Type B pancreatic cell (in vitro differentiated cells): ENCODE results near the gene CEBPG. TPM values are rescaled to one million over a fixed set of nuclear protein-coding genes. Genes with fewer than 3 reads are reported as not detected.
A peak's percentile ranks its signal among the peaks of the same experiment; 100 is the strongest.

ENCODE experiments used
- DNase-seq: peaks from one replicate; pipeline ENCODE4 v3.0.0; 2021; ENCODE audit warnings: mixed read lengths; ENCODE audit not compliant: unreplicated experiment; ENCODE audit errors: extremely low spot score
- H3K27ac Mint-ChIP-seq: 2 replicates; pipeline ENCODE4 v1.8.0; 2021; ENCODE audit warnings: mild to moderate bottlenecking, mixed read lengths
- H3K27me3 Mint-ChIP-seq: 2 replicates; pipeline ENCODE4 v1.8.0; 2021; ENCODE audit warnings: mixed read lengths
- H3K36me3 Mint-ChIP-seq: 2 replicates; pipeline ENCODE4 v1.8.0; 2021; ENCODE audit warnings: mixed read lengths
- H3K4me1 Mint-ChIP-seq: one replicate; pipeline ENCODE4 v1.8.0; 2021; ENCODE audit warnings: mixed read lengths; ENCODE audit not compliant: unreplicated experiment
- H3K4me3 Mint-ChIP-seq: 2 replicates; pipeline ENCODE4 v1.8.0; 2021; ENCODE audit warnings: mild to moderate bottlenecking, mixed read lengths
- H3K9me3 Mint-ChIP-seq: 2 replicates; pipeline ENCODE4 v1.8.0; 2021; ENCODE audit warnings: mixed read lengths
- CTCF ChIP-seq: fragments of 200-600 bp; sonication (generic); conservative IDR thresholded peaks from 2 replicates; pipeline ENCODE4 v1.5.0; 2021; ENCODE audit warnings: antibody characterized with exemption, mild to moderate bottlenecking
- total RNA-seq: library from RNA; stranded (reverse); gene quantifications from 2 replicates; pipeline ENCODE4 v1.2.1, GENCODE V29; 2021; ENCODE audit warnings: low replicate concordance

CEBPG gene
- total RNA-seq, 1 donor from 2014 or later, result 30.1 TPM

GRCh38 chr19:33376423-33376822, 2.9 kb downstream of the CEBPG start:
- no peak for TF ChIP-seq CTCF
- no peak overlapping the region for H3K4me3 Mint-ChIP-seq
- H3K27me3 Mint-ChIP-seq, result no peaks in the 10 kb centered on the region
- peaks cover 48% of the 10 kb centered on the region for H3K4me1 Mint-ChIP-seq
- peak overlapping the region; percentile 84 for H3K27ac Mint-ChIP-seq
- peaks cover 26% of the 10 kb centered on the region for H3K36me3 Mint-ChIP-seq
- no peak for DNase-seq
- no peaks in the 10 kb centered on the region for H3K9me3 Mint-ChIP-seq

GRCh38 chr19:33376941-33377557, 3.5 kb downstream of the CEBPG start:
- Mint-ChIP-seq H3K27ac (peak overlapping the region; percentile 84), H3K36me3 (peaks cover 29% of the 10 kb centered on the region), H3K9me3 (no peaks in the 10 kb centered on the region), H3K27me3 (no peaks in the 10 kb centered on the region), H3K4me3 (peak overlapping the region; percentile 38), H3K4me1 (peaks cover 53% of the 10 kb centered on the region)
- TF ChIP-seq CTCF, result no peak
- DNase-seq, result no peak

GRCh38 chr19:33377586-33378475, 4.3 kb downstream of the CEBPG start:
- Mint-ChIP-seq H3K27me3 (no peaks in the 10 kb centered on the region), H3K36me3 (peaks cover 31% of the 10 kb centered on the region), H3K27ac (peak overlapping the region; percentile 21), H3K4me1 (peaks cover 56% of the 10 kb centered on the region), H3K4me3 (no peak overlapping the region), H3K9me3 (no peaks in the 10 kb centered on the region)
- DNase-seq, result no peak
- TF ChIP-seq CTCF, result no peak

DNA sequence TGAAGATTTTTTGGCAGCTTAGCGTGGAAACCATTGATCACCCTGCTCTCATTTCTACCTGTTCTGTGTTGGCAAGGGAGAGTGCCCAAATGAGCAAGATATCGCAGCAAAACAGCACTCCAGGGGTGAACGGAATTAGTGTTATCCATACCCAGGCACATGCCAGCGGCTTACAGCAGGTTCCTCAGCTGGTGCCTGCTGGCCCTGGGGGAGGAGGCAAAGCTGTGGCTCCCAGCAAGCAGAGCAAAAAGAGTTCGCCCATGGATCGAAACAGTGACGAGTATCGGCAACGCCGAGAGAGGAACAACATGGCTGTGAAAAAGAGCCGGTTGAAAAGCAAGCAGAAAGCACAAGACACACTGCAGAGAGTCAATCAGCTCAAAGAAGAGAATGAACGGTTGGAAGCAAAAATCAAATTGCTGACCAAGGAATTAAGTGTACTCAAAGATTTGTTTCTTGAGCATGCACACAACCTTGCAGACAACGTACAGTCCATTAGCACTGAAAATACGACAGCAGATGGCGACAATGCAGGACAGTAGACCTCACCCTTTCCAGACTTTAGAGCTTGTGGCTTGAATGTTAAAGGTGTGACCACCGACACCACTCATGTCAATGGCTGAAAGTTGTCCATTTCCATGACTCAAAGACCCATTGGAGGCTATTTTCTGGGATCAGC, 5.8 kb downstream of the CEBPG start:
- H3K4me1 Mint-ChIP-seq, result peaks cover 60% of the 10 kb centered on the region
- H3K9me3 Mint-ChIP-seq, result no peaks in the 10 kb centered on the region
- TF ChIP-seq CTCF, result no peak
- no peak overlapping the region for H3K27ac Mint-ChIP-seq
- no peak for DNase-seq
- H3K36me3 Mint-ChIP-seq, result peaks cover 35% of the 10 kb centered on the region
- H3K4me3 Mint-ChIP-seq, result no peak overlapping the region
- no peaks in the 10 kb centered on the region for H3K27me3 Mint-ChIP-seq

- H3K9me3 Mint-ChIP-seq, result no peaks in the 10 kb centered on the region
- no peak for TF ChIP-seq CTCF
- H3K4me1 Mint-ChIP-seq, result peaks cover 44% of the 10 kb centered on the region
- H3K27ac Mint-ChIP-seq, result no peak overlapping the region
- H3K27me3 Mint-ChIP-seq, result no peaks in the 10 kb centered on the region
- no peak for DNase-seq
- no peak overlapping the region for H3K4me3 Mint-ChIP-seq
- H3K36me3 Mint-ChIP-seq, result peaks cover 26% of the 10 kb centered on the region
Observed at GRCh38 chr19:33381101-33381500, 7.6 kb downstream of the CEBPG start.
